Epithelial cell of prostate (primary cell): ENCODE results near the gene CACNA2D1.
"Not testable (repeated sequence)": the region's sequence is repeated elsewhere in the genome, so short reads cannot be mapped to it uniquely, and the experiment has no call there.

Source experiments
- DNase-seq: peaks from one replicate; pipeline ENCODE4 v3.0.0-alpha.2; 2011; ENCODE audit warnings: low read depth, low spot score
- H3K27ac ChIP-seq: fragments of 450-650 bp; 2 replicates; pipeline ENCODE4 v1.5.1; 2017; ENCODE audit warnings: mild to moderate bottlenecking

The CACNA2D1 gene

GRCh38 chr7:82021036-82021435 is 422.5 kb downstream of the CACNA2D1 start:
- no peak overlapping the region for H3K27ac ChIP-seq
- no peak for DNase-seq

- DNase-seq: no peak
- H3K27ac ChIP-seq: no peak overlapping the region
These were observed 423.8 kb downstream of the CACNA2D1 start for GRCh38 chr7:82019551-82020475.

- no peak overlapping the region for H3K27ac ChIP-seq
- no peak for DNase-seq
These were observed 425.4 kb downstream of the CACNA2D1 start for GRCh38 chr7:82018226-82018625.

- no peak for DNase-seq
- H3K27ac ChIP-seq: no peak overlapping the region
These were observed 426.1 kb downstream of the CACNA2D1 start for GRCh38 chr7:82017334-82017943.

GRCh38 chr7:82015751-82016150 is 427.8 kb downstream of the CACNA2D1 start:
- peak; percentile 3 for DNase-seq
- H3K27ac ChIP-seq: peak overlapping the region; percentile 1

GRCh38 chr7:82014574-82014973 is 429.0 kb downstream of the CACNA2D1 start:
- not testable (repeated sequence) for DNase-seq, H3K27ac ChIP-seq

GRCh38 chr7:82012453-82012852 is 431.1 kb downstream of the CACNA2D1 start:
- no peak overlapping the region for H3K27ac ChIP-seq
- no peak for DNase-seq

- no peak overlapping the region for H3K27ac ChIP-seq
- DNase-seq: no peak
These were observed 433.2 kb downstream of the CACNA2D1 start for GRCh38 chr7:82010416-82010815.

GRCh38 chr7:82007315-82007714 is 436.3 kb downstream of the CACNA2D1 start:
- DNase-seq: no peak

GRCh38 chr7:82005056-82005455 is 438.5 kb downstream of the CACNA2D1 start:
- DNase-seq: no peak
- no peak overlapping the region for H3K27ac ChIP-seq

More at GRCh38 chr7:82007315-82007714, 436.3 kb downstream of the CACNA2D1 start:
- no peak overlapping the region for H3K27ac ChIP-seq

GRCh38 chr7:81993186-81993585 is 450.4 kb downstream of the CACNA2D1 start:
- no peak for DNase-seq
- no peak overlapping the region for H3K27ac ChIP-seq

GRCh38 chr7:81990395-81990794 is 453.2 kb downstream of the CACNA2D1 start:
- no peak for DNase-seq
- no peak overlapping the region for H3K27ac ChIP-seq

- no peak for DNase-seq
- H3K27ac ChIP-seq: no peak overlapping the region
These were observed 456.7 kb downstream of the CACNA2D1 start for GRCh38 chr7:81986723-81987470.

GRCh38 chr7:81983406-81983805 is 460.2 kb downstream of the CACNA2D1 start:
- no peak for DNase-seq
- no peak overlapping the region for H3K27ac ChIP-seq

GRCh38 chr7:81973117-81973516 is 470.5 kb downstream of the CACNA2D1 start:
- no peak overlapping the region for H3K27ac ChIP-seq
- no peak for DNase-seq

- DNase-seq: no peak
- no peak overlapping the region for H3K27ac ChIP-seq
These were observed 483.6 kb downstream of the CACNA2D1 start for GRCh38 chr7:81960026-81960425.

GRCh38 chr7:81957517-81957916 is 486.1 kb downstream of the CACNA2D1 start:
- DNase-seq: no peak

GRCh38 chr7:81956520-81956919 is 487.1 kb downstream of the CACNA2D1 start:
- H3K27ac ChIP-seq: no peak overlapping the region
- no peak for DNase-seq

More at GRCh38 chr7:81957517-81957916, 486.1 kb downstream of the CACNA2D1 start:
- no peak overlapping the region for H3K27ac ChIP-seq

GRCh38 chr7:81949306-81949705 is 494.3 kb downstream of the CACNA2D1 start:
- H3K27ac ChIP-seq: no peak overlapping the region
- DNase-seq: no peak

GRCh38 chr7:81944058-81944457 is 499.5 kb downstream of the CACNA2D1 start:
- H3K27ac ChIP-seq: no peak overlapping the region
- no peak for DNase-seq

GRCh38 chr7:81937091-81937490 is 506.5 kb downstream of the CACNA2D1 start:
- no peak overlapping the region for H3K27ac ChIP-seq
- DNase-seq: no peak
